ENCODE data around the gene ROBO1. TPM values are rescaled to one million over a fixed set of nuclear protein-coding genes. Genes with fewer than 3 reads are reported as not detected.

ROBO1 gene
- total RNA-seq, 1 donor from 2014 or later: 250 TPM

GRCh38 chr3:78634316-78634715 lies 1133.5 kb downstream of the ROBO1 start:
- Mint-ChIP-seq H3K36me3 (ENCODE audit: low read depth, unreplicated experiment) (peaks cover 5% of the 10 kb centered on the region), H3K27ac (ENCODE audit: unreplicated experiment) (no peak overlapping the region), H3K4me3 (ENCODE audit: unreplicated experiment) (no peak overlapping the region), H3K4me1 (ENCODE audit: unreplicated experiment) (no peaks in the 10 kb centered on the region), H3K9me3 (ENCODE audit: unreplicated experiment) (no peaks in the 10 kb centered on the region), H3K27me3 (ENCODE audit: unreplicated experiment) (no peaks in the 10 kb centered on the region)
- no peak for DNase-seq (ENCODE audit: low spot score)
- TF ChIP-seq CTCF (IDR thresholded peaks at IDR 0.05; ENCODE audit: unreplicated experiment): no peak

DNA sequence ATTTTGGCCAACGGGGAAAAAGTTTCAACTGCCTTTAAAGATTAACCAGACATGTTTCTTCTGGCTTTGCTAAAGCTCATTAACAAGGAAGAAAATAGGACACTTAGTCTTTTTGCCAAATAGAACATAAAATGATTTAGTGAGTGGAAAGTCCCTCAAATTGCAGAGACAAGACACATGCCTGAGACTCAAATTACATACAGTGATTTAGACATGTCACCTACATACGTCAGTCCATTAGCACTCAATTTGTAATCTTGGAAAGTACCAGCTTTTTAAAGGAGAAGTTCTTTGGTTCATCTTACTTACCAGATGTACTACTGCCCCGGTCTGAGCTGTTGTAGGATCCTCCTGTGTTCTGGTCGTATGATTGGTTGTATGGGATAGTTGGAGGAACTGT lies 1134.2 kb downstream of the ROBO1 start:
- Mint-ChIP-seq H3K4me3 (ENCODE audit: unreplicated experiment) (no peak overlapping the region), H3K36me3 (ENCODE audit: low read depth, unreplicated experiment) (peaks cover 9% of the 10 kb centered on the region), H3K4me1 (ENCODE audit: unreplicated experiment) (no peaks in the 10 kb centered on the region), H3K27ac (ENCODE audit: unreplicated experiment) (no peak overlapping the region), H3K27me3 (ENCODE audit: unreplicated experiment) (no peaks in the 10 kb centered on the region), H3K9me3 (ENCODE audit: unreplicated experiment) (no peaks in the 10 kb centered on the region)
- TF ChIP-seq CTCF (IDR thresholded peaks at IDR 0.05; ENCODE audit: unreplicated experiment): no peak
- DNase-seq (ENCODE audit: low spot score): no peak

DNA sequence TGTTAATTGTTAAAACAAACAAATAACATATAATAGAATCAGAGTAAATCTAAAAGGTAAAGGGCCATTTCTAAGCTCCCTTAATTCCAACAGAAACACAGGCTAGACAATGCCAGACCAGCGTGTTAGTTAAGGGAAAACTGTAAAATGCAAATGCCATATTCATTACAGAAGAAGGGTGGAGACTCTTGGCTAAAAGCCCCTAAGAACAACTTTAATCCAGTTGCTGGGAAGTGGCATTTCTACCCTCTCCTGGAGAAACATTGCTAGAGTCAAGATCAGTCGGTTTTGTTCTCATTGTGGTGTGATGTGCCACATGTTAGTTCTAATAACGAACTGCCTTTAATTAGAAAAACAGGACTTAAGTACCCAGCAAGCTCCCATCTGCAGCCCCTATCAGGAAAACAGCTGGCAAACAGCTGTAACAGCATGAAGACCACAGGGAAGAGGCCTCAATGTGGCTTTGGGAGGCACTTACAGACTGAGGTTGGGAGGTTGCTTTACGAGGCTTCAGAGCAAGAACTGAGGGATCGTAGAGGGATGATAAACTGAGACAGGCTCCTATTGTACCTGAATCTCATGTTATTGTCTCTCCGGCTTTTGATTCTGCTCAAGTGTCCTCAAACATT lies 1134.8 kb downstream of the ROBO1 start:
- Mint-ChIP-seq H3K4me1 (ENCODE audit: unreplicated experiment) (no peaks in the 10 kb centered on the region), H3K9me3 (ENCODE audit: unreplicated experiment) (no peaks in the 10 kb centered on the region), H3K36me3 (ENCODE audit: low read depth, unreplicated experiment) (peaks cover 15% of the 10 kb centered on the region), H3K4me3 (ENCODE audit: unreplicated experiment) (no peak overlapping the region), H3K27ac (ENCODE audit: unreplicated experiment) (no peak overlapping the region), H3K27me3 (ENCODE audit: unreplicated experiment) (no peaks in the 10 kb centered on the region)
- no peak for TF ChIP-seq CTCF (IDR thresholded peaks at IDR 0.05; ENCODE audit: unreplicated experiment)
- DNase-seq (ENCODE audit: low spot score): no peak

GRCh38 chr3:78629544-78629943 lies 1138.3 kb downstream of the ROBO1 start:
- no peak overlapping the region for H3K27ac Mint-ChIP-seq (ENCODE audit: unreplicated experiment)
- no peak for DNase-seq (ENCODE audit: low spot score)
- peaks cover 18% of the 10 kb centered on the region for H3K36me3 Mint-ChIP-seq (ENCODE audit: low read depth, unreplicated experiment)
- peaks cover 3% of the 10 kb centered on the region for H3K27me3 Mint-ChIP-seq (ENCODE audit: unreplicated experiment)
- no peak overlapping the region for H3K4me3 Mint-ChIP-seq (ENCODE audit: unreplicated experiment)
- no peaks in the 10 kb centered on the region for H3K4me1 Mint-ChIP-seq (ENCODE audit: unreplicated experiment)
- no peak for TF ChIP-seq CTCF (IDR thresholded peaks at IDR 0.05; ENCODE audit: unreplicated experiment)
- H3K9me3 Mint-ChIP-seq (ENCODE audit: unreplicated experiment): no peaks in the 10 kb centered on the region

DNA sequence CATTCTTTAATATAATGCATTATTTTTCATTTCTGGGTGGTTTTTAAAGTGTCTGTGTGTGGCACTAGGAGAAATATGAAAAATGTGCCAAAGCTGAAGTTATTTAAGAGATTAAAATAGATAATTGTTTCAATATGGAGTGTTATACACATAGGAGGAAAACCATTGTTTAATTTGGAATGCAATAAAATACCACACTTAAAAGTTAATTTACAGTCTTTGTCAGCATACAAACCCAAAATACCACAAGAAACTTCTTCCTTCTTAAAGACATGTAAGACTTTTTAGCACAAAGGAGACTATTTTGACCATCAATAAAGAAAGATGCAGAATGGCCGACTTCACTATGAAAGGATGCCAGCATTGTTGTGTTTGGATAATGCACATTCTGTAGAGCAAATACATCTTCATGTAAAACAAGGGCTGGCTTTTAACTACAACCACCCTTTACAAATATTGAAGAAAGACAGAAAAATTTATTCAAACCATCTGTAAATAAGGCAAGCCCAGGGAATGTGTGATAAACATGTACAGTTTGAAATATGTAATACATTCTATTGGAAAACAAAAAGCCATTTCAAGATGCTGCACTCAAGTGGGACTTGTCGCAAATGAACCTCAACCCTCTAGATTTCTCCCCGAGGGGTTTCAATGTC lies 1146.6 kb downstream of the ROBO1 start:
- no peaks in the 10 kb centered on the region for H3K27me3 Mint-ChIP-seq (ENCODE audit: unreplicated experiment)
- H3K4me1 Mint-ChIP-seq (ENCODE audit: unreplicated experiment): no peaks in the 10 kb centered on the region
- peaks cover 5% of the 10 kb centered on the region for H3K36me3 Mint-ChIP-seq (ENCODE audit: low read depth, unreplicated experiment)
- no peak overlapping the region for H3K4me3 Mint-ChIP-seq (ENCODE audit: unreplicated experiment)
- no peaks in the 10 kb centered on the region for H3K9me3 Mint-ChIP-seq (ENCODE audit: unreplicated experiment)
- no peak overlapping the region for H3K27ac Mint-ChIP-seq (ENCODE audit: unreplicated experiment)
- TF ChIP-seq CTCF (IDR thresholded peaks at IDR 0.05; ENCODE audit: unreplicated experiment): no peak
- DNase-seq (ENCODE audit: low spot score): no peak

All from endothelial cell (in vitro differentiated cells).